Stimulated activated CD4-positive, alpha-beta T cell treated with anti-CD3 and anti-CD28 coated beads, Interleukin-1b, Interleukin-23, amount 100 ng/mL, for 1 hour (primary cell): ENCODE data around the gene HSF2.

Source experiments
- DNase-seq, 2 donors: peaks; one replicate each; pipeline ENCODE4 v3.0.0-alpha.2; 2020; ENCODE audit warnings: low read depth in 2 of 2

Gene HSF2, protein sequence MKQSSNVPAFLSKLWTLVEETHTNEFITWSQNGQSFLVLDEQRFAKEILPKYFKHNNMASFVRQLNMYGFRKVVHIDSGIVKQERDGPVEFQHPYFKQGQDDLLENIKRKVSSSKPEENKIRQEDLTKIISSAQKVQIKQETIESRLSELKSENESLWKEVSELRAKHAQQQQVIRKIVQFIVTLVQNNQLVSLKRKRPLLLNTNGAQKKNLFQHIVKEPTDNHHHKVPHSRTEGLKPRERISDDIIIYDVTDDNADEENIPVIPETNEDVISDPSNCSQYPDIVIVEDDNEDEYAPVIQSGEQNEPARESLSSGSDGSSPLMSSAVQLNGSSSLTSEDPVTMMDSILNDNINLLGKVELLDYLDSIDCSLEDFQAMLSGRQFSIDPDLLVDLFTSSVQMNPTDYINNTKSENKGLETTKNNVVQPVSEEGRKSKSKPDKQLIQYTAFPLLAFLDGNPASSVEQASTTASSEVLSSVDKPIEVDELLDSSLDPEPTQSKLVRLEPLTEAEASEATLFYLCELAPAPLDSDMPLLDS

DNA sequence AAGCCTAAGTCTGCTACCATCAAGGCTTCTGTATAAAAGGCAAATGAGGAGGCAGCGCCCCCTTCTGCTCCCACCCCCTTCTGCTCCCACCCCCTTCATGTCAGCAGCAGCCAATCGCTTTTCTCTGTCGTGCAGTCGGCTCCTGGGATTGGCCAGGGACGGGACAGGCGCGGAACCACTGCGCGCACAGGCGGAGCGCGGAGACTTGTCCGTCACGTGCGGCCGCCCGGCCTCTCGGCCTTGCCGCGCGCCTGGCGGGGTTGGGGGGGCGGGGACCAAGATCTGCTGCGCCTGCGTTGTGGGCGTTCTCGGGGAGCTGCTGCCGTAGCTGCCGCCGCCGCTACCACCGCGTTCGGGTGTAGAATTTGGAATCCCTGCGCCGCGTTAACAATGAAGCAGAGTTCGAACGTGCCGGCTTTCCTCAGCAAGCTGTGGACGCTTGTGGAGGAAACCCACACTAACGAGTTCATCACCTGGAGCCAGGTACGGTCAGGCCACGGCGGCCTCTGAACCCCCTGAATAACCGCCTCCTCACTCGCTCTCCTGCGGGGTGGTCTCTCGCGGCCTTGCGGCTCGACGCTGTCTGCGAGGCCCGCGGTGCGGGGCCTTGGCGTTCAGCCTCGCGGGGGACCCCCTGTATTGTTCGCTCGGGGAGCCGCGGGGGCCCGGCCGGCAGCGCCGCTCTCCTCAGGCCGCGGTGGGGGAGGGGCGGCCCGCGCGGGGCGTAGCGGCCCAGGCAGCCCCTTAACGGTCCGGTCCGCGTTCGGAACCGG is at the start of gene HSF2:
Gene HSF2 (plus strand): TSS at position 305 of the 773 bp plus-strand sequence. CDS start 86 bp downstream, at position 391.
- DNase-seq = peak; percentile 67 to 81

DNA sequence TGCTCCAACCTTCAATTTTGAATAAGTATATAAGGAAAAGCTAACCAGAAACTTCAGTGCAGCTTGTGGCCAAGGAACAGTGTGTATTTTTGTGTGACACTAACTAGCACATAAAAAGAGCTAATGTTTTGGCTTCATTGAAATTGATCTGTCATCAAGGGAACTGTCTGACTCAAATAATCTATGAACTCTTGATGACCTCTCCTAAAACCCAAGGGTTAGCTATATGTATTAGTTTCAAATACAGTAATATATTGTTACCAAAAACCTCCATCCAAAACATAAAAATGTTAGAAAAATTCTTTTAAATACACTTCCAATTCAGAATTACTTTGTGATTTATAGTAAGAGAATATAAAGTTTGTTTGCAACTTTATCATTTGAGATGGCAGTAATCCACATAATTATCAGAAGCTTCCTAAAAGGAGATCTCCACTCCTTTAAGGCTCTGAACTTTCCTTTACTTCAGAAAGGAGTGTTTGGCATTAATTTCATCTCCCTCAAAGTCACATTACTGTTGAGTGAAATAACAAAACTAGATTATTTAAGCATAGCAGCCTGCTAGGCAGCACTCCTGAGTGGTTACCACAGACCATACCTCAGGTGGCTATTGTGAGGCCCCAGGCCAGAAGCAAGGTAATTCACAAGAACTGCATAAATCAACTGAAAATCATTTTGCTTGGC is 46.3 kb upstream of the HSF2 start:
- DNase-seq = no peak

DNA sequence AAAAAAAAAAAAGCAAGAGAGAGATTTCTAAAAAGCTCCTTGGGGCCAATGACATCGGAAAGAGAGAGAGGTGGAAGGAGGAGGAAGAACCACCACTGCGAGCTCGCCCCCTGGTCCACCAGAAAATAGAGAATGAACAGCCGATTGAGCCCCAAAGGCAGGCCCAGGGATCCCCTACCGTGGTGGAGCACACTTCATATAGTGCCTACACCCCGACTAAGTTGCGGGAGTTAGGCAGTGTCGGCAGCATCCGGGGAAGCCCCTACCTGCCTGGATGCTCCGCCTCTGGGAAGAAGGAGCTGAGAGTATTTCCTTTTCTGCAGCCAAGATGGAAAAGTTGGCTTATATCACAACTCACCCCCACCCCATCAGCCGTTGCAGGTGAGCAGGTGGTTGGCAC is 38.6 kb upstream of the HSF2 start:
- no peak for DNase-seq

DNA sequence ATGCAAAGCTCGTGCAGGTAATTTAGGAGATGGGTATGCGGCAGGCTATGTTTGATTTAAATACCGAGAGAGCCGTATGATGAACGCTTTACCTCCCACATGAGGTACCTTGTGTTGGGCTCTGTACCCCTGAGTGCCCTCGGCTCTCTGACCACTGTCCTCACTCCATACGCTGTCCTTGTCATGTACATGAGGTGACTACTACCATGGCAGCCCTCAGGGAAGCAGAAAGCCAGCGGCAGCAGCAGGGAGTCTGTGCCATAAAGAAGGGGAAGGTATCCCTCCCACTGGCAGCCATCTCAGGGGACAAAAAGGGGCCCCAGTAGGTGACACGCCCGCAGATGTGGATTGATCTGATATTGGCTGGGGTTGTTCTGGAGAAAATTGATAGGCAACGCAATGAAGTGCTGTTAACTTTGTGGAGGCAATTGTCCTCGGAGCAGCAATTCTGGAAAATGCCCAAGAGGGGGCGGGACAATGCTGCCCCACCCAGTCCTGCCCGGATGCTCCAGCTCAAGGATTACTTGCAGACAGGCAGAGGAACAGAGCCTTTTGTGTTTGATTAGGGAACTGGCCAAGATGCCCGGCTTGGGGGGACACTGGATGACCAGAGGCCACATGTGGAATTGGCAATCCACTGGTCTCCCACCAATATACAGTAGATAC is 38.0 kb upstream of the HSF2 start:
- no peak for DNase-seq

DNA sequence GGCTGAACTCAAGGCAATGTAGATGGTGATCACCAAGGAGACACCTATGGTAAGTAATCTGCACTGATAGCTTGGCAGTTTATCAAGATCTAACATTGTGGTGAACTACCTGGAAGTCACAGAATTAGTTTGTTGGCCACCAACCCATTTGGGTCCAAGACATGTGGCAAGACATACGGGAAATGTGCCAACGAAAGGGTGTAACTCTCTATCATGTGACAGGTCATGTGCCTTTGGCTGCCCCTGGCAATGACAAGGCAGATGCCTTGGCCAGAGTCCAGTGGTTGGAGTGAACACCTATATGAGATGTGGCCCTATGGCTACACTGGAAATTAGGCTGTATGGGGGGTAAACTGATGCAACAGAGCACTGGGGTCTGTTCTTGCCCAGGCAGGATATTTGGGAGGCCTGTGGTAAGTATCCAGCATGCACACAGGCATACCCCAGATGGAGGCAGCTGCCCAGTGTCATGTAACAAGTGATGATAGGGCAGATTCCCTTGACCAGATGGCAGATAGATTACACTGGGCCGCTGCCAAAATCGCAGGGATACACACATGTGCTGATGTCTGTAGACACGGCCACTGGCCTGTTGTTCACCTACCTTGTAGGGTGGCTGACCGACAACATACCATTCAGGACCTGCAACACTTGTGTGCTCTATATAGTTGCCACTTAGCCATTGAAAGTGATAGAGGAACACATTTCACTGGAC is 35.5 kb upstream of the HSF2 start:
- no peak for DNase-seq

DNA sequence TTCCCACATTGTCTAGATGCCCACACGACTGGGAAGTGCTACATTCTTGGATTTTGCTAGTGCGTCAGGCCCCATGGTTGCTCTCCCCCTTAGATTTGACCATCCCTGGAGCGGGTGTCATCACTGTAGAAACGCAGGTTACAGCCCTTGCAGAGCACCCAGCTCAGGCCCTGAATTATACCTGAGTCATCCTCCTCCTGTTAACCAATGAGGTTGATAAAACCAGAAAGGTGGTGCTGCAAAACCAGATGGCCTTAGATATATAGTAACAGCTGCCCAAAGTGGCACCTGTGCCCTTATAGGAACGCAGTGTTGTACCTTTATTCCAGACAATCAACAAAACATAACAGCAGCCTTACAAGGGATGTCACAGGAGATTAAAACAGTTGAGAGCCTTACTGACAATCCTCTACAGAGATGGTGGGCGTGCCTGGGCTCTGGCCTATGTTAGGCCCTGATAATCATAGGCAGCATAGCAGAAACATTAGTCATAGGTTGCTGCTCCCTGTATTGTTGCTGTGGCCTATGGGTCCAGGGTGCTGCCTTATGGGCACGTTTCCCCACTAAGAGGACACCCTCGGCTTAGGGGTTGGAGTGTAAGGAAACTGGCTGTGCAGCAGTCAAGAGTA is 33.6 kb upstream of the HSF2 start:
- no peak for DNase-seq

DNA sequence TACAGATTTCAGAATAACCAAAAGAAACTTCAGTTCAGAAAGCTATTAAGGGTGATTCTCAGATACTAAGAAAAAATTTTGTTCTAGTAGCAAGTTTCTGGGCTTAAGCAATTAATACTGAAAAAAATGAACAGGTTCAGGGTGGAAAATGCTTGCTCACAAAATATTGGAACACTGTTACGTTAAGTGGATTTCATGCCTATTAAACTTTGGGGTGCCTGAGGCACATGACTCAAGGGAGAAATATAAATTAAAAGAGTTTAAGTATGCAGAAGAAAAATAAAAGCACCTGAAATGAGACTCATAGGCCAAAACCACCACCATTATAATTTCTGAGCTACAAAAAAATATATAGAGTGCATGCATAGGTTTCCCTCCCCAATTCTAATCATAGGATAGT is 32.3 kb upstream of the HSF2 start:
- no peak for DNase-seq

DNA sequence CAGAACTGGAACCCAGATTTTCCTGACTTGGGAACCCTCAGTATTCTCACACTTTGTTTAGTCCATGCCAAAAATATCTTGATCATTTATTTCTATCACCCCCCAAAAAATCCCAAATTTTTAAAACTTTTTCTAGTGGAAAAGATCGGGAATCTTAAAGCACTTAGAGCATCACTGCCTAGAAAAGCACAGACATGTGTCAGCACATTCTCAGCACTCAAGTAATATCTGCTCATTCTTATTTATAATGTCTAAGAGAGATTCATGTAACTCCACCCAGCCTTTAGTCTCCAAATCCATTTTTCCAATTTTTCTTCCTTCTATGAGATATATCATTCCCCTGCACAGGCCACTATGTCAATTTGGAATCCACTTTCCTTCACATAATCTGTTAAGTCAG is 29.9 kb upstream of the HSF2 start:
- DNase-seq = no peak

DNA sequence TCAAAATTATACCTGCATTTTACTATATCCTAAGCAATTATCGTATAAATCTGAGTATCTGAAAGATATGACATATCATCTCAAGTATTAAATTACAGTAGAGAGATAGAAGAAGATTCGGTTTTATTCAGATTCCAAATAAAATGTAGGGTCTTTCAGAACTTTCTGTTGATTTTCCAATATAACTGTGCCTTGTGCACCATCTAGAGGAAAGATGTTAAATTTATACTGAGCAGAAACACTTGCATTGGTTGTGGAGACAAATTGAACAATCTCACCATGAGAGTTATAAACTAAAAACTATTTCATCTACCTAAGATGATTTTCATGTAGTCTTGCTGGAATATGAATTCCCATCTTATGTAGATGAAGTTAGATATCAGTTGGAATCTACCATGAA is 26.8 kb upstream of the HSF2 start:
- DNase-seq = no peak

DNA sequence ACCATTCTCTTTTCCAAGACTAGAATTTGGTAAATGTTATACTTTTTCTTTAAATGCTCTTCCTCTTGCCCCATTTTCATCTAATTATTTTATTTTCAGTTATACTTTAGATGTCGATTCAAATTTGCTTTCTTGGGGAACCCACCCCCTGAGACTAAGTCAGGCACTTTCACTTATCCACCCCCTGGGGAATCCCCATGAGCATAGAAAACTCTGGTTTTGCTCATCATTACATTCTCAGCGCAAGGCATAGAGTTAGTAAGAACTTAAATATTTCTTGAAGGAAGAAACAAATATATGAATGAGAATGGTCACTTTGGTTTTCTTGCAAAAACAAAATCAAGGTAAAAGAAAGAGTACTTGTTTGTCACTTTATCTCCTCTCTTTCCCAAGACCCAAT is 25.1 kb upstream of the HSF2 start:
- DNase-seq = no peak

DNA sequence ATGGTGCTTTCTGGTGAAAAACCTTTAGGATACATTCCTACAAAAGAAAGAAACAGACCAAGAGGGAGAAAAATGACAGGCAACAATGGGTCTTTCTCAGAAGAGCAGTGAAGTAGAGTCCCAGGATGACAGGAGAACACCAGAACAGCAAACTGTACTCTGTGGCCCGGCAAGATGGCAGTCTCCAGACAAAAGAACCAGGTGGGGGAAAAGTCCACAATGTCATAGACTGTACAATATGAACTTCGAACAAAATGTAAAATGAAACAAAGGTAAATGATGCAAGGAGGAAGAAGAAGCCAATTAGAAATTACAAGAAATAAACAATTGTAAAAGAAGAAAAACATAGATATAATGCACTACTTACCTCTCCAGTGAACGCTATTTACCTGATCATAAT is 23.2 kb upstream of the HSF2 start:
- DNase-seq = no peak

DNA sequence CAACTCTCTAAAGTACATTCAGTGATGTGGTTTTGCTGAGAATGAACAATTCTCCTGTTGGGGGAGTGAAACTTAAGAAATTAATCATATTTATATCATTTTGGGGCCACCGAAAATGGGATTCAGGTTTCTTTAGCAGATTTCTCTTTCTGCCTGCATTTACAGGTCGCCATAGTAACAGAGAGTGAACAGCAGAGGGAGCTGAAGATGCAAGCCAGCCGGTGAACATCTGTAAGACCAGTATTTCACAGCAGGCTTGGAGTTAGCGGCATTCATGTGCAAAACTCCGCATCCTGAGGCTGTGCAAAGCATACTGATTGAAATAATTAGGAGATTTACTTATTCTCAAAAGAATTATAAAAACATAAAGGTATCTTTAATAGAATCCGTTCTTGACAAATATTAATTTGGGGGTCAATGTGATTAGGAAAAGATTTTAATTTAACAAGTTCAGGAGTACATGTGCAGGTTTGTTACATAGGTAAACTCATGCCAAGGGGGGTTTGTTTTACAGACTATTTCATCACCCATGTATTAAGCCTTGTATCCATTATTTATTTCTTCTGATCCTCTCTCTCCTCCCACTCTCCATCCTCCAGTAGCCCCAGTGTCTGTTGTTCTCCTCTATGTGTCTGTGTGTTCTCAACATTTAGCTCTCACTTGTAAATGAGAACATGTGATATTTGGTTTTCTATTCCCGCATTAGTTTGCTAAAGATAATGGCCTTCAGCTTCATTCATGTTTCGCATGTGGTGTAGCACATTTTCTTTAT is 17.8 kb upstream of the HSF2 start:
- peak in 1 of 2 donors; percentile 8 for DNase-seq

DNA sequence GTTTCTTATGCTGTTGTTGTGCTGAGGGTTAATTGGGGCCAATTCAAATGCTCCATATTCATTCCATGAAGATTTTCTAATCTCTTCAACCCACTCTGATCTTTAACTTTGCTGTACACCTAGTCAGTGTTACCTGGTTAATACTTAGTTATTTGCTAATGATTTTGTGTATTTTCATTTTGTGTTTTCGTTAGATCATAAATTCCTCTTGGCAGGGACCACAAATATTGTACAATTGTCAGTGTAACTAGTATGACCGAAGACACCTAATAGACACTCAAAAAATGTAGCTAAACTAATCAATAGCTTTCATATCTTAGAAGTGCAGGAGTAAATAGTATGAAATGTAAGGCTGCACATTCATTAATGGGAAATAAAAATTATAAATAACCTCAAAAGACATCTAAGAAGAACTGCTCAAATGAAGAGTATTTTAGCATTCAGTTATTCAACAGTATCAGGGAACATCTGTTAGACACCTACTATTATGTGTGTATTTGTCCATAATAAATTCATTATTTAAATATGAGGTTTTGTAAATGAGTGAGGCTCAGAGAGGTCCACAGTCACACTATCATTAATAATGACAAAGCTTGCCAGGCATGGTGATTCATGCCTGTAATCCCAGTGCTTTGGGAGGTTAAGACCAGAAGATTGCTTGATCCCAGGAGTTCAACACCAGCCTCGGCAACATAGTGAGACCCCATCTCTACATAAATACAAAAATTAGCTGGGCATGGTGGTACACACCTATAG is 13.4 kb upstream of the HSF2 start:
- no peak for DNase-seq

DNA sequence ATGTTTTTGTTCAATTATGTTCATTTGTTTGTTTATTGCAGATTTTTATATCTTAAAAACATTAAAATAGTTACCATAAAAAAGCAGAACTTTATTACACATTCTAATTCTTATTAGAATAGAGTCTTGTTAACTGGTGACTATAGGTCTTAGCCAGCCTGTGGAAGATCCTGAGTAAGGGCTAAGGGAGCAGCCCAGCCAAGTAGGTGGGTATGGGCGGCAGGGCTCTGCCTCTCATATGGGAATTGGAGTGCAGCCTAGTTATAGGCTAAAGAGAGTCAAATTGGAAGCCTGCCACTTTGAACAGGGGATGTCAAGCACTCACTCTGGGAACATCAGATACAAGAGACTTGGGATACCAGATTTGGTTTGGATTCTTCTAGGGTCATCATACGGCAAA is 10.5 kb upstream of the HSF2 start:
- DNase-seq = no peak

DNA sequence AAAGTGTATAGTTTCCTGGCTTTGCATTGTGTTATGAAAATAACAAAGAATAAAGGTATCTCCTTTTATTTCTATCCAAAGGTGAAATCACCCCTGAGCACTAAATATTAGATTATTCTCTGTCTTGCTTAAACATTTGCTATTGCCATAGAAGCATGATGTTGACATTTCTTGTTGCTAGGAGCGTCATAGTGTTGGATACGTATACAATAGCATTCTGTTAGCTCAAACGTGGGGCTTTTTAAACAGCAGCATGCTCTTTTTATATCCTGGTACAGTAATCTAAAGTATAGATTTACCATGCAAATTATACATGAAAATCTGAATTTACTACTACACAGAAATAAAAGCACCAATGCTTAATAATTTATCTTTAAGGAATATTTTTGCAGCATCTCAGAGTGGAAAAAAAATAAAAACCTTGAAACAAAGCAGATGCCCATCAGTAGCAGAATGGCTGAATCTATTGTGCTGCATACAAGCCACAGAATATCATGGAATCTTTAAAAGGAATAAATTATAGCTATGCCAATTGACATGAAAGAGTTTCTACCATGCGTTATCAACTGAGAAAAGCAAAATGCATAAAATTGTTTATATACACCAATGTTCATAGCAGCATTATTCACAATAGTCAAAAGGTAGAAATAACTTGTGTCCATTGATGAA is 9.6 kb upstream of the HSF2 start:
- DNase-seq = no peak

DNA sequence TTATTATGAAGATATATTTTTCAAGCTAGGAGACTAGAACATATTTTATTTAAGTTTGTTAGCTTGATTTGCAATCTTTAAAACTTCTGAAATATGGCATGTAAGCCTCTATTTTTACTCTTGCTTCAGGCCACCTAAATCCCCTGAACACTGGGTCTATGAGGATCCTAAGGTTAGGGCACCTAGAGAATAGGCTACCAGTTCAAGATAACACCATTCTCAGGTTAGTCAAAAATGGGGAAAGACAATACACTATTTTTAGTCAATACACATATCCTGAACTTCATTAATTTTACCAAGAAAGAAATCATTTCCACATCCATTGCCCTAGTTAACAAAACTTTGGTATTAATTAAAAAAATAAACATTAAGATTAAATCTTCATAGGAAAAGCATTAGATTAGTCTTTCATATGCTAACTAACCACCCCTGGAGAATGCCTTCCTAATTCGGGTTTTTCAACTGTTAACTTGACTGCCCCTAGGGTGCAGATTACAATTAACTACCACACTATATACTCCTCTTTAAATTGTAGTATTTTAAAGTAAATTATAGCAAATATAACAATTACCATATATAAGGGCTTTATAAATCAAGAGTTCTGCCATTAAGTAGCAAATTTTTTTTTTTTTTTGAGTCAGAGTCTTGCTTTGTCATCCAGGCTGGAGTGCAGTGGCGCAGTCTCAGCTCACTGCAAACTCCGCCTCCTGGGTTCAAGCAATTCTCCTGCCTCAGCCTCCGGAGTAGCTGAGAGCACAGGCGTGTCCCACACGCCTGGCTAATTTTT is 6.7 kb upstream of the HSF2 start:
- no peak for DNase-seq

DNA sequence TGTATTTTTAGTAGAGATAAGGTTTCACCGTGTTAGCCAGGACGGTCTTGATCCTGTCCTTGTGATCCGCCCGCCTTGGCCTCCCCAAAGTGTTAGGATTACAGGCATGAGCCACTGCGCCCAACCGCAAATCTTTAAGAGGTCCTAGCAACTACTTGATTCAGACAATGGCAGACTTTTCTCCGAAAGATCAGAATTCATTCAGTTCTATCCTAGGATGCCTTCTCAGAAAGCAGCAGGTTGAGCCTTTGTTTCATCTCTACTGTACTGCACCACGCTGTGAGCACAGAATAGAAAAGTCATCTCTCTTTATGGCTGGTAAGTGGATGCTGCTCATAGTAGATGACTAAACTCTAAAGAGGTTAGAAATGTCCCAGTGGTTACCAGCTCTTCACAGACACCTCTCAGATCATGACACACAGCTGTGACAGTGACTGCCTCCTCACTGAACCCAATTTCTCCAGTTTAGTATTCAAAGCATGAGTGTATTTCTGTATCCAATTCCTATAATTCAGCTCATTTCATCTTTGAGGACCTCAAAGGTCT is 6.0 kb upstream of the HSF2 start:
- DNase-seq = no peak
